ENCODE results near the gene ARHGAP31. TPM values are rescaled to one million over a fixed set of nuclear protein-coding genes. Genes with fewer than 3 reads are reported as not detected.

The ARHGAP31 gene
- total and polyA plus RNA-seq, 2 experiments from 2014 or later = 8.1 to 15.3 TPM

GRCh38 chr3:119329551-119329950, 35.4 kb downstream of the ARHGAP31 start:
- 90 to 95% methylated on average over 7 of the region's 7 CpGs for WGBS, 2 experiments (ENCODE audit: low coverage in 1 of 2, low lambda C conversion rate in 2 of 2, missing lambda C conversion rate in 2 of 2)
- Histone ChIP-seq H2AFZ (no peak overlapping the region), H3K9me2 (ENCODE audit: insufficient read depth) (no peaks in the 10 kb centered on the region), H3K27ac (no peak overlapping the region), H3F3A (ENCODE audit: insufficient read depth) (no peaks in the 10 kb centered on the region; the same call in 1 of the 2 replicates), H3K27me3 (replicated peaks; ENCODE audit: insufficient read depth) (no peaks in the 10 kb centered on the region), H3K4me1 (ENCODE audit: insufficient read depth) (peaks cover 10% of the 10 kb centered on the region), H3K9me3 (ENCODE audit: low read depth) (no peaks in the 10 kb centered on the region), H3K36me3 (ENCODE audit: low read depth) (no peaks in the 10 kb centered on the region), H4K20me1 (ENCODE audit: insufficient read depth) (no peaks in the 10 kb centered on the region), H3K4me2 (ENCODE audit: unreplicated experiment) (no peak overlapping the region), H3K4me3 (no peak overlapping the region), H3K9ac (no peak overlapping the region), H3K79me2 (ENCODE audit: insufficient read depth) (peaks cover 71% of the 10 kb centered on the region)
- DNase-seq = no peak
- TF ChIP-seq EZH2phosphoT487 (IDR thresholded peaks at IDR 0.05; ENCODE audit: insufficient read depth, low read depth) (no peak), EZH2 (IDR thresholded peaks at IDR 0.05; ENCODE audit: insufficient read depth, poor library complexity, severe bottlenecking) (no peak)
- in situ Hi-C loops (cut with MboI) = no loop called here

- no peaks in the 10 kb centered on the region for H3K36me3 ChIP-seq (ENCODE audit: low read depth)
- peaks cover 71% of the 10 kb centered on the region for H3K79me2 ChIP-seq (ENCODE audit: insufficient read depth)
- peaks cover 10% of the 10 kb centered on the region for H3K4me1 ChIP-seq (ENCODE audit: insufficient read depth)
- H2AFZ ChIP-seq = no peak overlapping the region
- DNase-seq = no peak
- no peak overlapping the region for H3K4me3 ChIP-seq
- H3K9ac ChIP-seq = no peak overlapping the region
- no peaks in the 10 kb centered on the region for H3K9me3 ChIP-seq (ENCODE audit: low read depth)
- no peaks in the 10 kb centered on the region for H3K9me2 ChIP-seq (ENCODE audit: insufficient read depth)
- 96% methylated on average over 3 of the region's 3 CpGs for WGBS, 2 experiments (ENCODE audit: low coverage in 1 of 2, low lambda C conversion rate in 2 of 2, missing lambda C conversion rate in 2 of 2)
- TF ChIP-seq EZH2phosphoT487 (IDR thresholded peaks at IDR 0.05; ENCODE audit: insufficient read depth, low read depth) (no peak), EZH2 (IDR thresholded peaks at IDR 0.05; ENCODE audit: insufficient read depth, poor library complexity, severe bottlenecking) (no peak)
- H4K20me1 ChIP-seq (ENCODE audit: insufficient read depth) = no peaks in the 10 kb centered on the region
- no peak overlapping the region for H3K27ac ChIP-seq
- no peaks in the 10 kb centered on the region; the same call in 1 of the 2 replicates for H3F3A ChIP-seq (ENCODE audit: insufficient read depth)
- no peak overlapping the region for H3K4me2 ChIP-seq (ENCODE audit: unreplicated experiment)
- in situ Hi-C loops (cut with MboI) = no loop called here
- H3K27me3 ChIP-seq (replicated peaks; ENCODE audit: insufficient read depth) = no peaks in the 10 kb centered on the region
Observed at GRCh38 chr3:119330181-119330580, 36.0 kb downstream of the ARHGAP31 start.

- no peaks in the 10 kb centered on the region; the same call in 1 of the 2 replicates for H3F3A ChIP-seq (ENCODE audit: insufficient read depth)
- no peak for TF ChIP-seq EZH2 (IDR thresholded peaks at IDR 0.05; ENCODE audit: insufficient read depth, poor library complexity, severe bottlenecking)
- no peak for TF ChIP-seq EZH2phosphoT487 (IDR thresholded peaks at IDR 0.05; ENCODE audit: insufficient read depth, low read depth)
- no peak overlapping the region for H3K27ac ChIP-seq
- no peak overlapping the region for H3K9ac ChIP-seq
- no peak overlapping the region for H3K4me3 ChIP-seq
- no peaks in the 10 kb centered on the region for H3K36me3 ChIP-seq (ENCODE audit: low read depth)
- no peaks in the 10 kb centered on the region for H4K20me1 ChIP-seq (ENCODE audit: insufficient read depth)
- no peaks in the 10 kb centered on the region for H3K27me3 ChIP-seq (replicated peaks; ENCODE audit: insufficient read depth)
- peaks cover 10% of the 10 kb centered on the region for H3K4me1 ChIP-seq (ENCODE audit: insufficient read depth)
- no peak for DNase-seq
- 93 to 97% methylated on average over 4 of the region's 4 CpGs for WGBS, 2 experiments (ENCODE audit: low coverage in 1 of 2, low lambda C conversion rate in 2 of 2, missing lambda C conversion rate in 2 of 2)
- H3K4me2 ChIP-seq (ENCODE audit: unreplicated experiment) = no peak overlapping the region
- H3K79me2 ChIP-seq (ENCODE audit: insufficient read depth) = peaks cover 75% of the 10 kb centered on the region
- H3K9me3 ChIP-seq (ENCODE audit: low read depth) = no peaks in the 10 kb centered on the region
- no peak overlapping the region for H2AFZ ChIP-seq
- in situ Hi-C loops (cut with MboI) = no loop called here
- H3K9me2 ChIP-seq (ENCODE audit: insufficient read depth) = no peaks in the 10 kb centered on the region
Observed at GRCh38 chr3:119330858-119331257, 36.7 kb downstream of the ARHGAP31 start.

GRCh38 chr3:119331661-119332060, 37.5 kb downstream of the ARHGAP31 start:
- H3K27ac ChIP-seq = no peak overlapping the region
- no peak overlapping the region for H2AFZ ChIP-seq
- whole genome bisulfite sequencing, 2 experiments (ENCODE audit: low coverage in 1 of 2, low lambda C conversion rate in 2 of 2, missing lambda C conversion rate in 2 of 2) = 81 to 90% methylated on average over 3 of the region's 3 CpGs
- peak; percentile 79 for DNase-seq
- peaks cover 77% of the 10 kb centered on the region for H3K79me2 ChIP-seq (ENCODE audit: insufficient read depth)
- H3K4me2 ChIP-seq (ENCODE audit: unreplicated experiment) = peak overlapping the region; percentile 6
- TF ChIP-seq EZH2 (IDR thresholded peaks at IDR 0.05; ENCODE audit: insufficient read depth, poor library complexity, severe bottlenecking) = no peak
- TF ChIP-seq EZH2phosphoT487 (IDR thresholded peaks at IDR 0.05; ENCODE audit: insufficient read depth, low read depth) = no peak
- in situ Hi-C loops (cut with MboI) = no loop called here
- no peak overlapping the region for H3K9ac ChIP-seq
- no peaks in the 10 kb centered on the region for H3K9me2 ChIP-seq (ENCODE audit: insufficient read depth)
- H3K27me3 ChIP-seq (replicated peaks; ENCODE audit: insufficient read depth) = no peaks in the 10 kb centered on the region
- H4K20me1 ChIP-seq (ENCODE audit: insufficient read depth) = no peaks in the 10 kb centered on the region
- peaks cover 10% of the 10 kb centered on the region for H3K4me1 ChIP-seq (ENCODE audit: insufficient read depth)
- H3K9me3 ChIP-seq (ENCODE audit: low read depth) = no peaks in the 10 kb centered on the region
- H3F3A ChIP-seq (ENCODE audit: insufficient read depth) = no peaks in the 10 kb centered on the region; the same call in 1 of the 2 replicates
- H3K4me3 ChIP-seq = no peak overlapping the region
- 0 out of 2 replicates have a peak, but pooled peaks cover 2% of the 10 kb centered on the region for H3K36me3 ChIP-seq (ENCODE audit: low read depth)

Measured in GM23248 (cell line).